GM12878 (cell line): ENCODE data around the gene ARHGEF25. TPM values are rescaled to one million over a fixed set of nuclear protein-coding genes. Genes with fewer than 3 reads are reported as not detected.

Experiments used
- ATAC-seq: fragments of 200-7000 bp; cut with Tn5 transposase; 3 replicates; pipeline ENCODE4 v1.9.1; 2020; ENCODE audit warnings: mild to moderate bottlenecking, moderate library complexity
- BruUV-seq: library from RNA; stranded (reverse); fragments of 400-500 nt; replicated peaks from 2 replicates; lab custom pipeline; 2021; lab: Mats Ljungman, UMichigan
- CTCF ChIA-PET: fragments of 300-600 bp; sonication (Branson Sonifier 250); formaldehyde crosslinking; extraction: SDS; loops from one replicate; lab custom pipeline; 2021; ENCODE audit warnings: inconsistent platforms; lab: Yijun Ruan, JAX
- POLR2A ChIA-PET: fragments of 350-600 bp; formaldehyde crosslinking; extraction: SDS; loops from one replicate; lab custom pipeline; 2021; ENCODE audit warnings: inconsistent platforms; lab: Charles Lee
- RAD21 ChIA-PET: fragments of 300-600 bp; sonication (Branson Sonifier 250); formaldehyde crosslinking; loops from one replicate; lab custom pipeline; 2023; ENCODE audit warnings: antibody characterized with exemption; ENCODE audit not compliant: unreplicated experiment; lab: Charles Lee
- SMC1A ChIA-PET: fragments of 300-600 bp; sonication (Branson Sonifier 250); formaldehyde crosslinking; loops from one replicate; lab custom pipeline; 2023; ENCODE audit not compliant: unreplicated experiment, uncharacterized antibody; lab: Charles Lee
- DNase-seq: peaks from one replicate; pipeline ENCODE4 v3.0.0-alpha.2; 2011; ENCODE audit warnings: low read depth, low spot score
- FAIRE-seq: peaks from 3 replicates; lab custom pipeline; 2011; peaks lifted over from hg19 to GRCh38; lab: Jason Lieb, UNC
- H2AFZ ChIP-seq: 2 replicates; pipeline ENCODE4 v1.6.0; 2011; ENCODE audit warnings: low read depth, low read length, control low read depth; ENCODE audit not compliant: control insufficient read depth
- H3K27ac ChIP-seq: 2 replicates; pipeline ENCODE4 v1.5.1; 2011; ENCODE audit warnings: control low read depth; ENCODE audit not compliant: control insufficient read depth, insufficient read depth
- H3K27me3 ChIP-seq, 2 experiments: replicated peaks in 1 of 2; 2 replicates each; pipeline versions ENCODE4 v1.6.0 to v1.6.1; 2011; ENCODE audit warnings: low read length in 1 of 2; ENCODE audit not compliant: control insufficient read depth in 2 of 2, insufficient read depth in 2 of 2
- H3K36me3 ChIP-seq, 2 experiments: 2 replicates each; pipeline ENCODE4 v1.5.1; 2011; ENCODE audit warnings: low read length in 1 of 2; ENCODE audit not compliant: control insufficient read depth in 2 of 2, insufficient read depth in 2 of 2
- H3K4me1 ChIP-seq: 2 replicates; pipeline ENCODE4 v1.6.1; 2011; ENCODE audit warnings: mild to moderate bottlenecking, low read length, moderate library complexity, mixed read lengths; ENCODE audit not compliant: control insufficient read depth, insufficient read depth
- H3K4me2 ChIP-seq: 2 replicates; pipeline ENCODE4 v1.6.0; 2011; ENCODE audit warnings: control low read depth; ENCODE audit not compliant: control insufficient read depth, insufficient read depth
- H3K4me3 ChIP-seq: fragments of 200-600 bp; sonication (generic); 2 replicates; pipeline ENCODE4 v1.5.1; 2016
- H3K79me2 ChIP-seq: 2 replicates; pipeline ENCODE4 v1.6.0; 2011; ENCODE audit warnings: low read length; ENCODE audit not compliant: control insufficient read depth, insufficient read depth
- H3K9ac ChIP-seq: 2 replicates; pipeline ENCODE4 v1.8.0; 2011; ENCODE audit warnings: low read length, control low read depth, mixed read lengths; ENCODE audit not compliant: control insufficient read depth, insufficient read depth
- H3K9me3 ChIP-seq: replicated peaks from 3 replicates; pipeline ENCODE4 v1.5.1; 2011; ENCODE audit warnings: mild to moderate bottlenecking, low read length; ENCODE audit not compliant: control insufficient read depth, insufficient read depth
- H4K20me1 ChIP-seq: 2 replicates; pipeline ENCODE4 v1.6.0; 2011; ENCODE audit not compliant: control insufficient read depth, insufficient read depth
- BHLHE40 ChIP-seq, 2 experiments: fragments of 450-650 bp in 1 of 2; IDR thresholded peaks; 2 replicates each; pipeline ENCODE4 v1.6.1; 2011 to 2017; ENCODE audit warnings: low read depth in 2 of 2, borderline replicate concordance in 1 of 2, improper control_type of control experiment in 1 of 2, low read length in 1 of 2, mild to moderate bottlenecking in 1 of 2
- CEBPB ChIP-seq, 2 experiments: fragments of 150-350 bp in 1 of 2; IDR thresholded peaks; 2 replicates each; pipeline ENCODE4 v1.6.1; 2012 to 2014; ENCODE audit warnings: low read depth in 2 of 2, low read length in 2 of 2, borderline replicate concordance in 1 of 2, inconsistent platforms in 1 of 2
- NFXL1 ChIP-seq: fragments of 450-650 bp; IDR thresholded peaks from 2 replicates; pipeline ENCODE4 v1.6.1; 2017; ENCODE audit warnings: antibody characterized with exemption, mild to moderate bottlenecking, borderline replicate concordance
- NR2C2 ChIP-seq: IDR thresholded peaks from 2 replicates; pipeline ENCODE4 v1.6.1; 2011; ENCODE audit warnings: borderline replicate concordance, low read depth; ENCODE audit not compliant: control insufficient read depth, insufficient read length
- ZSCAN29 ChIP-seq: fragments of 450-650 bp; IDR thresholded peaks from 2 replicates; pipeline ENCODE4 v1.6.1; 2017; ENCODE audit warnings: mild to moderate bottlenecking, moderate library complexity
- WGBS: methylation state at CpG from one replicate; pipeline ENCODE4 v1.1.6; 2016; ENCODE audit warnings: low lambda C conversion rate; ENCODE audit not compliant: insufficient replicate concordance, insufficient coverage; ENCODE audit errors: missing lambda C conversion rate; 5-methylcytosine and 5-hydroxymethylcytosine counted together
- in situ Hi-C: fragments of 300-500 bp; cut with MboI; formaldehyde crosslinking; loops from 9 replicates; pipeline ENCODE4 v1.14.3; 2018; ENCODE audit warnings: mixed read lengths
- intact Hi-C: fragments of 100-400 bp; cut with micrococcal nuclease; formaldehyde crosslinking; loops from one replicate; pipeline ENCODE4 v1.14.2; 2022; ENCODE audit not compliant: unreplicated experiment
- polyA plus RNA-seq, 11 experiments: library from polyadenylated mRNA; depleted of rRNA in 4 of 11; unstranded in 6 of 11; stranded (reverse) in 5 of 11; fragments of >200 nt; fragmentation: Nextera tagmentation in 4 of 11; fragmentation: Illumina TruSeq in 1 of 11; extraction: Ambion mirVana in 4 of 11; extraction: Trizol in 1 of 11; gene quantifications; 1 replicate in 1 of 11; 2 replicates in 10 of 11; pipeline versions ENCODE4 v1.2.1 to v1.2.3, GENCODE V29; 2011 to 2016; ENCODE audit warnings: inconsistent platforms in 2 of 11, missing spikeins in 2 of 11, low read depth in 1 of 11
- total RNA-seq, 4 experiments: library from RNA; depleted of rRNA in 3 of 4; stranded (reverse); fragments of >200 nt in 3 of 4; fragmentation: Illumina TruSeq in 1 of 4; extraction: Trizol in 1 of 4; gene quantifications; 2 replicates each; pipeline versions ENCODE4 v1.2.1 to v1.2.3, GENCODE V29; 2013 to 2021
- TF ChIP-seq, protein P1 (sequence below): fragments of 450-650 bp; formaldehyde crosslinking; IDR thresholded peaks from 2 replicates; pipeline ENCODE4 v1.4.0; 2022; ENCODE audit warnings: mild to moderate bottlenecking, moderate library complexity
- TF ChIP-seq, protein P2 (sequence below): fragments of 150-350 bp; IDR thresholded peaks from 2 replicates; pipeline ENCODE4 v1.6.1; 2016; ENCODE audit warnings: low read depth, low read length
- TF ChIP-seq, protein P3 (sequence below): fragments of 450-650 bp; IDR thresholded peaks from 2 replicates; pipeline ENCODE4 v1.6.1; 2018; ENCODE audit warnings: borderline replicate concordance, mild to moderate bottlenecking; ENCODE audit not compliant: partially characterized antibody

ARHGEF25 gene
- total and polyA plus RNA-seq, 10 of the 15 experiments (the other 5 are each of a cell fraction or from before 2014, with no cell fraction given) = 0.08 to 4.5 (median 1.2) TPM; not detected in 3

DNA sequence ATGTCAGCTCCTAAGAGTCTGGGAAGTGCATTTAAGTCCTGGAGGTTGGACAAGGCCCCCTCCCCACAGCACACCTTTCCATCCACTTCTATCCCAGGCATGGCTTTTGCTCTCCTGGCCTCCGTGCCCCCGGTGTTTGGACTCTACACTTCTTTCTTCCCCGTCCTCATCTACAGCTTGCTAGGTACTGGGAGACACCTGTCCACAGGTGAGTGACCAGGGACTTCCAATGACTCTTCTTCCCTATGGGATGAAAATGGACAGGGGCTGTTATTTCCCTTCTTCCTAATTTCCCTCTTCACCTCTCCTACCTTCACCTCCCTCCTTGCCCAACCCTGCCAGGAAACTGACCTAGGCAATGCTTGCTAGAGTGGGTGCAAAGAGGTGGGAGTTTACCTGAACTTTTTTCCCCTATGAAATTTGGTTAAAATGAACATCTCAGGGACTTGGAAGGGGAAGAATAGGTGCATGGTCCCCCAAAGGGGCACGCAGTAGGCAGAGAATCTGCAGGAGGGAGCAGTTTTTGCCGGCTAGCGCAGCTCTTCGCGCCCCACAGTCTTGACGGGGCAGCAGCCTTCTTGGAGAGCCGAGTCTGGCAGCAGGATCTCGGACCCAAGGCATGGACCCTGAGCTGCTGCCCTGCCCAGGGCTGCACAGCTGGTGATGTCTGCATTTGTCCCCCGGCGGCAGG is 9.2 kb downstream of the ARHGEF25 start (continued):
- TF ChIP-seq, protein P1, sequence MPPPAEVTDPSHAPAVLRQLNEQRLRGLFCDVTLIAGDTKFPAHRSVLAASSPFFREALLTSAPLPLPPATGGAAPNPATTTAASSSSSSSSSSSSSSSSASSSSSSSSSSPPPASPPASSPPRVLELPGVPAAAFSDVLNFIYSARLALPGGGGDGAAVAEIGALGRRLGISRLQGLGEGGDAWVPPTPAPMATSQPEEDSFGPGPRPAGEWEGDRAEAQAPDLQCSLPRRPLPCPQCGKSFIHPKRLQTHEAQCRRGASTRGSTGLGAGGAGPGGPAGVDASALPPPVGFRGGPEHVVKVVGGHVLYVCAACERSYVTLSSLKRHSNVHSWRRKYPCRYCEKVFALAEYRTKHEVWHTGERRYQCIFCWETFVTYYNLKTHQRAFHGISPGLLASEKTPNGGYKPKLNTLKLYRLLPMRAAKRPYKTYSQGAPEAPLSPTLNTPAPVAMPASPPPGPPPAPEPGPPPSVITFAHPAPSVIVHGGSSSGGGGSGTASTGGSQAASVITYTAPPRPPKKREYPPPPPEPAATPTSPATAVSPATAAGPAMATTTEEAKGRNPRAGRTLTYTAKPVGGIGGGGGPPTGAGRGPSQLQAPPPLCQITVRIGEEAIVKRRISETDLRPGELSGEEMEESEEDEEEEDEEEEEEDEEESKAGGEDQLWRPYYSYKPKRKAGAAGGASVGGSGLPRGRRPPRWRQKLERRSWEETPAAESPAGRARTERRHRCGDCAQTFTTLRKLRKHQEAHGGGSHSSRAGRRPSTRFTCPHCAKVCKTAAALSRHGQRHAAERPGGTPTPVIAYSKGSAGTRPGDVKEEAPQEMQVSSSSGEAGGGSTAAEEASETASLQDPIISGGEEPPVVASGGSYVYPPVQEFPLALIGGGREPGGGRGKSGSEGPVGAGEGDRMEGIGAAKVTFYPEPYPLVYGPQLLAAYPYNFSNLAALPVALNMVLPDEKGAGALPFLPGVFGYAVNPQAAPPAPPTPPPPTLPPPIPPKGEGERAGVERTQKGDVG (CRISPR knock-in tag) = no peak

DNA sequence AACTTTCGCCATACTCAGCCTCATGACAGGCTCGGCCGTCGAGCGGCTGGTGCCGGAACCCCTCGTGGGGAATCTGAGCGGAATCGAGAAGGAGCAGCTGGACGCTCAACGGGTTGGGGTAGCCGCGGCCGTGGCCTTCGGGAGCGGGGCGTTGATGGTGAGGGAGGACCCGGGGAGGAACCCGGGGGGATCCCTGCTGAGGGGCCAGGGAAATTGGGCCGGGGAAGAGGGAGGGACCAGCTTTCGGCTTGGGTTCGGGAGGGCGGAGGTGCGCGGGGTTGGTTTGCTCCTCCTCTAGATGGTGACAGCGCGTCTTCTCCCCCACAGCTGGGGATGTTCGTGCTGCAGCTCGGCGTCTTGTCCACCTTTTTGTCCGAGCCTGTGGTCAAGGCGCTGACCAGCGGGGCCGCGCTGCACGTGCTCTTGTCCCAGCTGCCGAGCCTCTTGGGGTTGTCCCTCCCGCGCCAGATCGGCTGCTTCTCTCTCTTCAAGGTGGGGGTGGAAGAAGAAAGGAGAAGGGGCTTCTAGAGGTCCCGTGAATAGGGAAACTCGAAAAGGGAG is 9.8 kb downstream of the ARHGEF25 start:
- Histone ChIP-seq H3K27ac (no peak overlapping the region), H3K79me2 (no peaks in the 10 kb centered on the region), H3K36me3 (no peaks in the 10 kb centered on the region), H3K4me3 (0 out of 2 replicates have a peak overlapping the region, but pooled peaks have one; percentile 16), H3K4me1 (peaks cover 6% of the 10 kb centered on the region), H3K9ac (no peak overlapping the region), H3K27me3 (peaks cover 25 to 26% of the 10 kb centered on the region in 2 experiments; a peak in 3 of 4 replicates), H3K9me3 (no peaks in the 10 kb centered on the region), H4K20me1 (no peaks in the 10 kb centered on the region), H3K4me2 (peak overlapping the region; percentile 80), H2AFZ (0 out of 2 replicates have a peak overlapping the region, but pooled peaks have one; percentile 39)
- TF ChIP-seq NR2C2 (no peak), CEBPB (IDR thresholded peaks at IDR 0.05; ENCODE audit: borderline replicate concordance in 1 of 2, low read depth in 2 of 2, low read length in 2 of 2) (no peak), NFXL1 (no peak), BHLHE40 (IDR thresholded peaks at IDR 0.05; ENCODE audit: borderline replicate concordance in 1 of 2, low read depth in 2 of 2, low read length in 1 of 2) (peak; percentile 47 to 72; a peak in 3 of 4 replicates), ZSCAN29 (no peak)
- TF ChIP-seq, protein P2, sequence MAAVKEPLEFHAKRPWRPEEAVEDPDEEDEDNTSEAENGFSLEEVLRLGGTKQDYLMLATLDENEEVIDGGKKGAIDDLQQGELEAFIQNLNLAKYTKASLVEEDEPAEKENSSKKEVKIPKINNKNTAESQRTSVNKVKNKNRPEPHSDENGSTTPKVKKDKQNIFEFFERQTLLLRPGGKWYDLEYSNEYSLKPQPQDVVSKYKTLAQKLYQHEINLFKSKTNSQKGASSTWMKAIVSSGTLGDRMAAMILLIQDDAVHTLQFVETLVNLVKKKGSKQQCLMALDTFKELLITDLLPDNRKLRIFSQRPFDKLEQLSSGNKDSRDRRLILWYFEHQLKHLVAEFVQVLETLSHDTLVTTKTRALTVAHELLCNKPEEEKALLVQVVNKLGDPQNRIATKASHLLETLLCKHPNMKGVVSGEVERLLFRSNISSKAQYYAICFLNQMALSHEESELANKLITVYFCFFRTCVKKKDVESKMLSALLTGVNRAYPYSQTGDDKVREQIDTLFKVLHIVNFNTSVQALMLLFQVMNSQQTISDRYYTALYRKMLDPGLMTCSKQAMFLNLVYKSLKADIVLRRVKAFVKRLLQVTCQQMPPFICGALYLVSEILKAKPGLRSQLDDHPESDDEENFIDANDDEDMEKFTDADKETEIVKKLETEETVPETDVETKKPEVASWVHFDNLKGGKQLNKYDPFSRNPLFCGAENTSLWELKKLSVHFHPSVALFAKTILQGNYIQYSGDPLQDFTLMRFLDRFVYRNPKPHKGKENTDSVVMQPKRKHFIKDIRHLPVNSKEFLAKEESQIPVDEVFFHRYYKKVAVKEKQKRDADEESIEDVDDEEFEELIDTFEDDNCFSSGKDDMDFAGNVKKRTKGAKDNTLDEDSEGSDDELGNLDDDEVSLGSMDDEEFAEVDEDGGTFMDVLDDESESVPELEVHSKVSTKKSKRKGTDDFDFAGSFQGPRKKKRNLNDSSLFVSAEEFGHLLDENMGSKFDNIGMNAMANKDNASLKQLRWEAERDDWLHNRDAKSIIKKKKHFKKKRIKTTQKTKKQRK = no peak
- TF ChIP-seq, protein P3, sequence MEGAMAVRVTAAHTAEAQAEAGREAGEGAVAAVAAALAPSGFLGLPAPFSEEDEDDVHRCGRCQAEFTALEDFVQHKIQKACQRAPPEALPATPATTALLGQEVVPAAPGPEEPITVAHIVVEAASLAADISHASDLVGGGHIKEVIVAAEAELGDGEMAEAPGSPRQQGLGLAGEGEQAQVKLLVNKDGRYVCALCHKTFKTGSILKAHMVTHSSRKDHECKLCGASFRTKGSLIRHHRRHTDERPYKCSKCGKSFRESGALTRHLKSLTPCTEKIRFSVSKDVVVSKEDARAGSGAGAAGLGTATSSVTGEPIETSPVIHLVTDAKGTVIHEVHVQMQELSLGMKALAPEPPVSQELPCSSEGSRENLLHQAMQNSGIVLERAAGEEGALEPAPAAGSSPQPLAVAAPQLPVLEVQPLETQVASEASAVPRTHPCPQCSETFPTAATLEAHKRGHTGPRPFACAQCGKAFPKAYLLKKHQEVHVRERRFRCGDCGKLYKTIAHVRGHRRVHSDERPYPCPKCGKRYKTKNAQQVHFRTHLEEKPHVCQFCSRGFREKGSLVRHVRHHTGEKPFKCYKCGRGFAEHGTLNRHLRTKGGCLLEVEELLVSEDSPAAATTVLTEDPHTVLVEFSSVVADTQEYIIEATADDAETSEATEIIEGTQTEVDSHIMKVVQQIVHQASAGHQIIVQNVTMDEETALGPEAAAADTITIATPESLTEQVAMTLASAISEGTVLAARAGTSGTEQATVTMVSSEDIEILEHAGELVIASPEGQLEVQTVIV = no peak
- ATAC-seq (peak; percentile 32), DNase-seq (no peak), FAIRE-seq (no peak)
- WGBS = 10% methylated on average over 37 of the region's 42 CpGs
- ChIA-PET SMC1A (interaction anchor here (0.9 to 1.9 kb wide), 8 partner anchors 27 to 163 kb away, joined by 3 to 7 read pairs (median 4); partner anchors contain the start of gene PIP4K2C), POLR2A (interaction anchor here (1.0 to 1.2 kb wide), 2 partner anchors 10 to 38 kb away, joined by 3 read pairs; partner anchors contain the start of gene ARHGEF25), CTCF (interaction anchor here (0.6 to 7.8 kb wide), 15 partner anchors 10 to 162 kb away, joined by 3 to 119 read pairs (median 5); partner anchors contain the start of genes ARHGEF25 and PIP4K2C), RAD21 (interaction anchor here (1.1 to 2.9 kb wide), 2 partner anchors 38 to 162 kb away, joined by 4 to 28 read pairs; partner anchors contain the start of gene GLI1)
- intact Hi-C loops = loop anchor here (1.0 to 5.0 kb wide), 2 partner anchors 38 to 164 kb away; partner anchors contain the start of genes GLI1 and INHBE
- no TSS peak for BruUV-seq
- in situ Hi-C loops = no loop called here
